ENCODE measurements around the gene ESPN. TPM values are rescaled to one million over a fixed set of nuclear protein-coding genes. Genes with fewer than 3 reads are reported as not detected.

ESPN gene
- total RNA-seq, 1 donor from 2014 or later, result 1.1 TPM

DNA sequence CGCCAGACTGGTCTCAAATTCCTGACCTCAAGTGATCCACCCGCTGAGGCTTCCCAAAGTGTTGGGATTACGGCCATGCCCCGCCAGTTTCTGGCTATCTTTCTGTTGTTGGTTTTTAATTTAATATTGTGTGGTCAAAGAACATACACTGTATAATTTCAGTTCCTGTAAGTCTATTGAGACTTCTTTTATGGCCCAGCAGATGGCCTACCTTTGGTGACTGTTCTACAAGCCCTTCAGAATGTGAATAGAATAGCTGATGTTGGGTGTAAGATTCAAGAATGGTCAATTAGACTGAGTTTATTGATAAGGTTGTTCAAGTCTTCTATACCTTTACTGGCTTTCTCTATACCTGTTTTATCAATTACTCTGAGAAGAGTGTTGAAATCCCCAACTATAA lies 15.5 kb upstream of the ESPN start:
- no peak for DNase-seq (ENCODE audit: extremely low read depth, low read depth, low spot score)

DNA sequence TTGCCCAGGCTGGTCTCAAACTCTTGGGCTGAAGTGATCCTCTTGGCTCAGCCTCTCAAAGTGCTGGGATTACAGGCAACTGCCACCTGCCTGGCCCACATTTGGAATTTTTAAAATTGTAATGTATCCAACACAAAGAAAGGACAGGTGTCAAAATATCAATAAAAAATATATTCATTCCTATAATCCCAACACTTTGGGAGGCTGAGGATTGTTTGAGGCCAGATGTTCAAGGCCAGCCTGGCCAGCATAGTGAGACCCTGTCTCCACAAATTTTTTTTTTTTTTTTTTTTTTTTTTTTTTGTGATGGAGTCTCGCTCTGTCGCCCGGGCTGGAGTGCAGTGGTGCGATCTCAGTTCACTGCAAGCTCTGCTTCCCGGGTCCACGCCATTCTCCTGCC lies 14.8 kb upstream of the ESPN start:
- DNase-seq (ENCODE audit: extremely low read depth, low read depth, low spot score), result no peak

DNA sequence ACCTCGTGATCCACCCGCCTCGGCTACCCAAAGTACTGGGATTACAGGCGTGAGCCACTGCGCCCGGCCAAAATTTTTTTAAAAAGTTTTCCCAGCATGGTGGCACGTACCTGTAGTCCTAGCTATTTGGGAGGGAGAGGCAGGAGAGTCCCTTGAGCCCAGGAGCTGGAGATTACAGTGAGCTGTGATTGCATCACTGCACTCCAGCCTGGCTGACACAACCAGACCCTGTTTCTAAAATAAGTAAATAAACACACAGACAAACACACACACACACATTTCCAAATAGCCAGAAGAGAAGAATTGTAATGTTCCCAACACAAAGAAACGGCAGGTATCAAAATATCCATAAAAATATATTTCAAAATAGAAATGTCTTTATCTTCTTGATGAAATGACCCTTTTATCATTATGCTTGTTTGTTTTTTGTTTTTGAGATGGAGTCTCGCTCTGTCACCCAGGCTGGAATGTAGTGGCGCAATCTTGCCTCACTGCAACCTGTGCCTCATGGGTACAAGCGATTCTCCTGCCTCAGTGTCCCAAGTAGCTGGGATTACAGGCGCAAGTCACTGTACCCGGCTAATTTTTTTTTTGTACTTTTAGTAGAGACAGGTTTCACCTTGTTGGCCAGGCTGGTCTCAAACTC lies 14.2 kb upstream of the ESPN start:
- no peak for DNase-seq (ENCODE audit: extremely low read depth, low read depth, low spot score)

DNA sequence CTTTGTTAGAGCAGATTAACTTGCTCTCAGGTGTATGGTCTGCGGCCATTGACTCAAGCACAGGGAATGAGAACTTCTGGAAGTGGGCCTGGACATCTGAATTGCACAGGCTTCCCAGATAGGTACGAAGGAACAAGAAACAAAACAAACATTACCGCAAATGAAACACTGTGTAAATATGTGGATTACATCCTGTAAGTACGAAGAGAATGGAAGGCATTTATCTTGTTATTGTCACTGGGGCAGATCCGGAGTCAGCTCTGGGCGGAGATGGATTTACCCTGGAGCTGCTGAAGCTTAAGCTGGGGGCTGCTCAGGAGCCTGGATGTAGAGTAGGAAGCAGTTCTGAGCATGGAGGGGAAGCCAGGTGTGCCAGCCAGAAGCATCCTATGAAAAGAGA lies 11.7 kb upstream of the ESPN start:
- DNase-seq (ENCODE audit: extremely low read depth, low read depth, low spot score), result no peak

DNA sequence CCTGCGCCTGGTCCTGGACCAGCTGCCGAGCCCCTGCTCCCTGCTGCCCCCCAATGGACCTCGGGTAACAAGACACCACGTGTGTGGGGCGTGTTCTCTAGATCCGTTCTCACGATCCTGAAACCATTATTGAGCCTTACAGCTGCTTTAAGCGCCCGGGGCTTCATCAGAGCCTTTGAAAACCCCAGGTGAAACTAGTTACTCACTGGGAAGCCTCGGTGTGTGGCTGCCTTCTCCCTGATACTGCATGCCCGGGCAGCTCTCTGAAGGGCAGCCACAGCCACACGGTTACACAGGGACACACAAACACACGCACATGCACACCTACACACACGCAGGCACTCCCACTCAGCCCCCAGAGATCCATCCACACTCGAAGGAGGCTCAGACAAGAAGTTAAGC lies 10.1 kb upstream of the ESPN start:
- DNase-seq (ENCODE audit: extremely low read depth, low read depth, low spot score), result no peak

DNA sequence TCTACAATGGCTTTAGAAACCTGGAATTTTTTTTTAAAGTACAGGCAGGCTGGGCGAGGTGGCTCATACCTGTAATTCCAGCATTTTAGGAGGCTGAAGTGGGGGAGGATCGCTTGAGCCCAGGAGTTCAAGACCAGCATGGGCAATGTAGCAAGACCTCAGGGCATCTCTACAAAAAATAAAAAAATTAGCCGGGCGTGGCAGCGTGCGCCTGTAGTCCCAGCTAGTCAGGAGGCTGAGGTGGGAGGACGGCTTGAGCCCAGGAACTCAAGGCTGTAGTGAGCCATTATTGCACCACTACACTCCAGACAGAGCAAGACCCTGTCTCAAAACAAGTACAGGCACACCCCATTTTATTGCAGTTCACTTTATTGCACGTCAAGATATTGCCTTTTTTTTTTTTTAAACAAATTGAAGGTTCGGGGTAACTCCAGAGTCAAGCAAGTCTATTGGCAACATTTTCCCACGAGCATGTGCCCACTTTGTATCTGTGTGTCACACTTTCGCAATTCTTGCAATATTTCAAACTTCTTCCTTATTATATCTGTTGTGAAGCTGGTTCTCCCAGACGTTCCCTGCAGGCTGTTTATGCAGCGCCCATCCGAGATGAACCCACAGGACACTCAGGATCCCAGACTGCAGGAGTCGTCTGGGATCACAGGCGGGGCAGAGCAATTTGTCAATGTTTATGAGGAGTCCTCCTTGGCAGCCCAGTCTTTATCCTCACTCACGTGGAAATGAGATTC lies 9.5 kb upstream of the ESPN start:
- DNase-seq (ENCODE audit: extremely low read depth, low read depth, low spot score), result no peak

DNA sequence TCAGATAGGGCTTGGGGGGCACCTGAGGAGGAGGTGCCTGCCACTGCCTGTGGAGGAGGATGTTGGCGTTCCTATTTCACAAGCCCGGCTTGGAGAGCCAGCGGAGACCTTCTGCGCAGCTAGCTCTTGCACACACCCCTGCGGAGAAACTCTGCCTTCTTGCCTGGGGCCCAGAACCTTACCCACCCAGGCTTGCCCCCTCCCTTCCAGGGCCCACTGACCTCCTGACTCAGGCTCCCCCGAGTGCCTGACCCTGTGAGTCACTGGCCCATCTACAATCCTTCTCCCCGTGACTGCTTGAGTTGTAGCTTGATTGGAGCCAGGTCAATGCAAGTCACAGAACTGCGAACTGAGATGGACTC lies 8.3 kb upstream of the ESPN start:
- no peak for DNase-seq (ENCODE audit: extremely low read depth, low read depth, low spot score)

DNA sequence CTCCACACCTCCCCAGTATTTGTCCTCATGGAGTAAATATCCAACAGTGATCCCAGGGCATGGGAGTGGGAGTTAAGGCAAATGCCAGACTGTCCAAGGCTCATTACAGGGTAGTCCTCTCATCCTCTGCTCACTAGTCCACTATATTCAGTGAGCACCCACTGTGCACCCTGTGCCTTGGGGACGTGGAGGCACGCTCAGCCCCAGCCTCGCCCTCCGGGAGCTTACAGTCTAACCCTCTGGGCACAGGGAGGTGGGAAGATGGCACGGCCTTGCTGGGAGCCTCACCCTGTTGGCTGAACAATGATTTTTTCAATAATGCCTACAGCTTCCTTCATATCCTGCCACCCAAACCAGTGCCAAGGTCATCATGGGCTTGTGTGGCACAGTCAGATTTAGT lies 7.7 kb upstream of the ESPN start:
- DNase-seq (ENCODE audit: extremely low read depth, low read depth, low spot score), result no peak

DNA sequence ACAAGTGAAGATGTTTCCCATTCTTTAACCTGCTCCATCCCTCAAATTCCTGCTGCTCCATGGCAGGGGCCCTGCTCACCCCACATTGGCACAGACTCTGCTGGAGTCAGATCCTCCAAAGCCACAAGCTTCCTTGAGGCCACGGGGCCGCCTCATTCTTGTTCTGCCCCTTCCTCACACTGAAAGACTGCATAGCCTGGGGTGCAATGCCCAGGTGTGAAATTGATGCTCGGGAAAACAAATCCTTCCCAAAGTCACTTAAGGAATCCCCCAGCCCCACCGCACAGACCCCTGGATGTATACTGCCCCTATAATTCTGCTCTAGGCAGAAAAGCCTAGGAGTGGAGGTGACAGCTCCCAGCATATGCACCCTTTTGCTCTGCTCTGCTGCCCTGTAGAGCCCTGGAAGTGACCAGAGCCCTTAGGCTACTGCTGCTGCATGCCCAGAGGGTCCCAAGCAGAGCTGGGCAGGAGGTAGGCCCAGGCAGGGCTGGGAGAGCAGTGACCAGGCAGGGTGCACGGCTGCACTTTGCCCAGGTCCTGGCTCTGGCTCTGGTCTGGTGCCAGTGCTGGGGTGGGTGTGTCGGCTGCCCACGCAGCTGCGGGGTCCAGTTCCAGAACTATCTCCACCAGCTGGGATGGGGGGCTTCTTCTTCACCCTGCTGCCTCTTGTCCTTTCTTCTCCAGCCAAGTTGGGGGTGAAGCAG lies 6.5 kb upstream of the ESPN start:
- no peak for DNase-seq (ENCODE audit: extremely low read depth, low read depth, low spot score)

DNA sequence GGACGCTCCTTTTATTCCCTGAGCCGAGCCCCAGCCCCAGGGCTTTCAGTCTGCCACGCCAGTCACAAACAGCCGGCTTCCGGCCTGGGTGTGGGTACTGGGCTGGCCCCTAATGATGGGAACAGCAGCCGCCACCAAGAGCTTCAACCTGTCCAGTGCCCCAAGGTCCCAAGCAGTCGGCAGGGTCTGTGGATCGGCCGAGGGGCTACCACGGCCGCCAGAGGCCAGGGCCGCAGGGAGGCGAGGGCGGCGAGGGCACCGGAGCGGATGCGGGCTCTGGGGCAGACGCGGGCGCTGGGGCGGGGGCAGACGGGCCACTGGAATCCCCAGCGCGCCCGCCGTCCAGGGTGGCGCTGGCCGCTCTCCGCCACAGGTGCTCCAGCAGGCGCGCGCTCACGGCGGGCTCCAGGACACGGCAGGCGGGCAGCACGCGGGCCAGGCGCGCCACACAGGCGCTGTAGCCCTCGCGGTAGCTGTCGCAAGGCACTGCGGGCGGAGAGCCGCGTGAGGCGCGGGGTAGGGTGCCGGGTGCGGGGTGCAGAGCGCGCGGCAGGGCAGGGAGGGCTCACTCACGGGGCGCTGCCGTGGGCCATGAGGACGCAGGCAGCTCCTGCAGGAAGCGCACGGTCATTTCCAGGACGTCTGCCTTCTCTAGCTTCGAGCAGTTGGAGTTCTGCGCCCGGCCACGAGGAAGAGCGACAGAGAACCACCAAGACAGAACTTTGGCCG lies 5.7 kb upstream of the ESPN start:
- DNase-seq (ENCODE audit: extremely low read depth, low read depth, low spot score), result no peak

DNA sequence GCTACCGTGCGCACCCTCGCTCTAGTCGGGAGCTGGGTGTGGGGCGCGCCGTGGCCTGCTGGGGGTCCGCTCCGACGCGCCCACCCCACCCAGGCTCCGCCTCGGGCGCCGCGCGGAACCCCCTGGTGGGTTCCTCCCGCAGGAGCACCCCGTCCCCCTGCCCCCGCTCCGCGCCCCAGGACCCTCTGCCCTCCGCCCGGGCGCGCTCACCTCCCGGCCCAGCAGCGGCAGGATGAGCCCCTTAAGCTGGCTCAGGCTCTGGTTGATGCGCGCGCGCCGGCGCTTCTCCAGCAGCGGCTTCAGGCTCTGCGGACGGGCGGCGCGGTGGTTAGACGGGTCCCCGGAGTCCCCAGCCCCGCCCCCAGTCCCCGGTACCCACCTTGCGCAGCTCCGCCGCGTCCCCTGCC lies 5.2 kb upstream of the ESPN start:
- DNase-seq (ENCODE audit: extremely low read depth, low read depth, low spot score), result no peak

DNA sequence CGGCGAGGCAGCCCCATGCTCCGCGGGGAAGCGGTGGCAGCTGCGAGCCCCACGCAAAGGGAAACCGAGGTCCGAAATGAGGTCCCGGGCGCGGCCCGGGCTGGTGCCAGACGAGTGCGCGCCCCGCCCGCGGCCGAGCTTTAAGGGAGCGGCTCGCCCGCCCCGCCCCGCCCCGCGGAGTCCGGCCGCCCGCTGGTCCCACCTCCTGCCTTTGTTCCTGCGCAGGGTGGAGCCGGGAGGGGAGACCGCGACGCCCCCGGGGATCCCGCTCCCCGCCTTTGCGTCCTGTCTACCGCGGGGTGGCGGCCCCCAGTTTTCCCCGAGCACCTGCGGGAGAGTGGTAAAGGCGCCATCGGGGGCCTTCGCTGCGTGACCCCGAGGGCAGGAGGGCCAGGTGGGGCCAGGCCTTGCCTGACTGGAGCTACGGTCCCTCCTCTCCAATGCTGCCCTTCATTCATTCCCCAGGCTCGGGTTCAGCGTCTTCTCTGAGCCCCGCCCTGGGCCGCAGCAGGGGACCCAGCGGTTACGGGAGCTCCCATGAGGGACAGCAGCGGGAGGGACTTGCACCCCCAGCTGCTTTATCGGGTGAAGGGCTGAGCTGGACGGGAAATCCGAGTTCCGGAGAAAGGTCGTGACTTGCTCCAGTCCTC lies 4.6 kb upstream of the ESPN start, which contains the start of gene HES2:
Gene HES2, minus strand, starts transcription at position 116 of the 650 bp plus-strand sequence. Its CDS starts 99 bp downstream, at position 17.
- no peak for DNase-seq (ENCODE audit: extremely low read depth, low read depth, low spot score)

DNA sequence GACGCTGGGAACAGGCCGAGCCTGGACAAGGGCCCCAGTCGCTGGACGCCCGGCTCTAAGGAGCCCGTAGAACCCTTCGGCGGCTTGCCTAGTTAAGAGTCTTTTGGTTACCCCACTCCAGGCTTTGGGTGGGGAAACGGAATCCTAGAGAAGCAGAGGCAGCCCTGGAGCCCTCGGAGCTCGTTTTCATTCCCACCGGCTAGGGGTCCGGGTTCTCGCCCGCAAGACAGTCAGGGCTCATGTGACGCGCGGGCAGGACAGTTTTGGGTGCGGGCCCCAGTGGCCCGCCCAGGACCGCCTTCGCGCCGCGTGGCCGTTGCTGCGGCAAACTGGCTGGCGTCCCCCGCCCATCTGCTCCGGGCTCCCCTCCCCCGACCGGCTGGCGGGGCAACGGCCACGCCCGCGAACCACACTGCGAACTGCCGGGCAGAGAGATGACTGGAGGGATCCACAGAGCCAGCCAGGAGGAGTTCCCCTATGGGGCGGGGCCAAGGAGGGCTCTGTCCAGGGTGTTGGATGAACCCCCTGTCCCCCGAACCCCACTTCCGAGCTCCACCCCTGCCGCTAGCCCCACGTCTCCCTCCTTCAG lies 4.0 kb upstream of the ESPN start:
- no peak for DNase-seq (ENCODE audit: extremely low read depth, low read depth, low spot score)

DNA sequence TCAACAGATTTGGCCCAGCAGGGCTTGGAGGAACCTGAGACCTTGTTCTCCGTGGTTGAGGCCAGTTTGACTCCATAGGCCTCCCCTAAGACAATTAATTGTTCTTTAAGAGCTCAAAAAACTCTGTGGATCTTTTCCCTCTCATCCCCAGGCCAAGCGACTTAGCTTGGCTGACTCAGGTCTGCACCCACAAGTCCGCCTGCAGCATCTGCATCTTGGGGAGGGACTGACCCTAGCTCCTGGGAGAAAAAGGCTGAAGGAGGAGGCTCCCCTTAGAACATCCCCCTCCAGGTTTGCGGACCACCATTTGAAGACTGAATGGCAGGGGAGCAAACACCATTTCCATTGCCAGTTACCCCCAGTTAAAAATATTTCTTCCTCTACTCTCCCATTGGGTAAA lies 3.3 kb upstream of the ESPN start:
- no peak for DNase-seq (ENCODE audit: extremely low read depth, low read depth, low spot score)

DNA sequence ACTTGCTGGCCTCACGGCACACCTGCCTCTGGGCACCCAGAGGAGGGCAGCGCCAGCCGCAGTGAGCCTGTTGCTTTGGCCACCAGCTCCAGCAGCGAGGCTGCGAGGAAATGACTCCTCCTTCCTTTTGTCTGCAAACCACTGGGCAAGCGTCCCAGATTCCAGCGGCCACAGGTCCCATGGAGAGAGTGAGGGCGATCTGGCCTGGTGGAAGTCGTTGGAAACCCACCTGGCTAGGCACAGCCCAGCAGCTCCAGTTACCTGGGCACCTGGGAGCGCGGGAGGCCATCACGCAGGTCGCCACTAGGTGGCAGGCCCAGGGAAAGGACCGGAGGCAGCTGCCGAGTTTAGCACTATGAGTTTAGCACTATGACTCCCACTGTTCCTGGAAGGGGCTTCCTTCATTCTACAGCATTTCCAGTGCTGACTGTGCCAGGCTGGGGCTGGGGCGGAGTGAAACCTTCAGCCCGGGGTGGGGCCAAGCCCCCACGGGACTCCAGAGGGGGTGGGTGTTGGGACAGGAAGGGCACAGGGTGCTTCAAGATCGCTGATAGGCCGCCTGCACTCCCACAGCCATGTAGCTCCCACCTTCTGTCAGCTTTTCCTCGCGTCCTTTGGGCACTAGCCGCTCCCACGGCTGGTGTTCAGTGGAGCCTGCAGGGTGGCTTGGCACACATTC lies 1.1 kb upstream of the ESPN start:
- no peak for DNase-seq (ENCODE audit: extremely low read depth, low read depth, low spot score)

DNA sequence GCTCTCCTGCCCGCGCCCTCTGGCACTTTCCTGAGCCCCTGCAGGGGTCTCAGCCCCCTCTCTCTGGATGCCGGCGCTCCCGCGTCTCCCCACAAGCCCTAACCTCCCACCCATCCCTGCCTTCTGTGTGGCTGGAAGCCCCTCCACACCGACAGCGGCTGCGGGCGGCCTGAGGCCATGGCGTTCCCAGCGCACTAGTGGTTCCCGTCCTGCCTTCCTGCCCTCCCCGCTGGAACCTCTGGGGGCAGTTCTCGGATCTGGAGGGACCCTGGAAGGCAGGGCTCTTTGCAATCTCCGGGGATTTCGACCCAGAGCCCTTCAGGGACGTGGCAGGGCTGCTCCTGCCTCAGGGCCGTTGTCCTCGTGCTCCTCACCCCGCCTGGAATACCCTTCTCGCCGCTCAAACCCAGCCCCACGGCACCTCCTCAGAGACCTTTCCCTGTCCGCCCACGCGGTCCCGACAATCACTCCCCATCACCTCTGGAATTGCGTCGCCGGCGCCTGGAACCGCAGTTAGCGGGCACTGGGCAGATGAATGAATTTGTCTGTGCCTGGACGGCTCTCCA lies 493 bp upstream of the ESPN start:
- no peak for DNase-seq (ENCODE audit: extremely low read depth, low read depth, low spot score)

DNA sequence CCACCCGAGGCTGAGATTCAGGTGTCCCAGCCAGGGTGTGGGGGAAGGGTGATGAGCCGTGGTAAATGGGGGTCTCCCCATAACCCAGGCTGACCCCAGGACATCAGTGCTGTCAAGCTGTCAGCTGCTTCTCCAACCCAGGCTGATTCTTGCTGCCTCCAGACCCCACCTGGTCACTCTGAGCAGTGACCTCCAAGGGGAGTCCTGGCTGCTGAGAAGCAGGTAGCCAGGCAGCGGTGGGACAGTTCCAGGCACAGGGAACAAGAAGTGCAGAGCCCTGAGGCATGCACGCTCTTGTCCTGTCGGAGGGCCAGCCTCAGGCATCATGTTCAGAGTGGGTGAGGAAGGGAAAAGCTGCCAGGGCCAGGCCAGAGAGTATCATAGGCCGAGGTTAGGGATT lies 1.1 kb downstream of the ESPN start:
- no peak for DNase-seq (ENCODE audit: extremely low read depth, low read depth, low spot score)

DNA sequence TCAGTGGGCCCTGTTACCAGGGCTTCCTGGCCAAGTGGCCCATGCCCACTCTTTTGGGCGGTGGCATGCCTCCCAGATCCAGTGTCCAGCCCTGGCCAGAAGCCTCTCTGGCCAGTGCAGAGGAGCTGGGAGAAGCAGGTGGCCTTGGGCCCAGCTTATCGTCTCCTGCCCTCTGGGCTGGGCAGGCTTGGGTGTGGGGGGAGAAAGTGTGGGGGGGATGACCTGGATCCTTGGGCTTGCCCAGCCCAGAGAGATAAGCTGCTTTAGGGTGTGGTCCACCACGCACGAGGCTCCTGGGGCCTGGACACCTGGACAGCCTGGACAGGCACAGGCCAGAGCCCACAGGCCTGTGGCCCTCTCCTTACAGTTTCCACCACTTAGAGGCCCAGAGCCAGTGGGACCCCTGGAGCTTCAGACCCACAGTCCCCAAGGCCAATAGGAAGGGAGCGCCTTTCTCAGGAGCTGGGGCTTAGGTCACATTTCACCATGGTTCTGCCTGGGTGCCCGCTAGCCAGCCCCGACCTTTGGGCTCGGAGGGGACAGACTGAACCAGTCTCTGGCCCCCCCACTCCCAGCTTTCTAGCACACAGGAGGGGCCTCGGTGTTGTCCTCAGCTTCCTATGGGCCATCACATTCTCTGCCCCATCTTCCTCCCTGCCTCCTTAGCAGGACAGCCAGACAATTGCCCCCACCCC lies 1.8 kb downstream of the ESPN start:
- no peak for DNase-seq (ENCODE audit: extremely low read depth, low read depth, low spot score)

DNA sequence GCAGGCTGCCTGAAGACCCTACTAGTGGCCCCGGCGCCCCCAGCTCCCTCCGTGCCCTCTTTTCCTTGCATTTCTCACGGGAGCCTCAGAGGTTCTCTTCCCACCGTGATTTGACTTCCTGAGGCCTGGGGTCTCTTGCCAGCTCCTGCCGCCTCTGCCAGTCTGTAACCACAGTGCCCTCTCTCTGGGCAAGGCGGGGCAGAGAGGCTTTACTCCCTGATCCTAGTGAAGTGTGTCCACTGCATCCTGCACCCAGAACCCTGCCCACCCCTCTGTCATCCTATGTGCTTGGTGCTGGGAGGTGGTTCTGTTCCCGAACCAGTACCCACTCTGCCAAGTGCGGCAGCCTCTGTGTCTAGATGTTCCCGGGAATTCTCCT lies 2.4 kb downstream of the ESPN start:
- no peak for DNase-seq (ENCODE audit: extremely low read depth, low read depth, low spot score)

Data from glomerular endothelial cell (primary cell).